ENCODE results near the gene EPX.

EPX gene

DNA sequence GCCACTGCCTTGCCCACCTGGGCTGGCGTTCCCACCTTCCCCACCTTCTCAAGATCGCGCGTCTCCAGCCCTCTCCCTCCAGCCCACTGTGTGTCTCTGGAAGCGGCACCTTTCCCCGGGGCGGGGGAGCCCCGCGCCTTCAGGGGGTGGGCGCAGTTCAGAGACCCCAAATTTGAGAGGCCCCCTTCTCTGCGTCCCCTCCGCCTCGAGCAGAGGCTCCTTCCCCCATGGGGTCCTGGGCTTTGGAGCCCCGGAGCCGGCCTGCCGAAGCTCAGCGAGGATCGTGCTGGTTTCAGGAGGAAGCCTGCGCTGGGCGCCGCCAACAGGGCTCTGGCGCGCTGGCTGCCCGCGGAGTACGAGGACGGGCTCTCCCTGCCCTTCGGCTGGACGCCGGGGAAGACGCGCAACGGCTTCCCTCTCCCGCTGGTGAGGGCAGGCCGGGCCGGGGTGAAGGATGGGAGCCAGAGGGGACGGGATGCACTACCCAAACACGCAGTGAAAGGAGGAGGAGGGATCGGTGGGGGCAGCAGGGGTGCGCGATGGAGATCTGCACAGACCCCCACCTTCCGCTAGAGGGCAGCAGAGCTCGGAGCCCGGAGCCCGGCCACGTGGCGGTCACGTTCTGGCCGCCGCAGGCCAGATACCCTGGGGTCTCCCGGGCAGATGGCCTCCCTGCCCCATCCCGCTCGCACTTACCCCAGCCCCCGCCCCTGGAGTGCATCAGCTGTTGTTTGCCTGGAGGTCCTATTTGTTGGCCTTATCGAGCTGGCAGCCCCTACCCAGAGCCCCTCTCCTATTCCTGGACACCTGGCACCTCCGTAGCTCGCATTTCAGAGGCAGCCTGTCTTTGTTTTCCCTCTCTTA, 57.0 kb downstream of the EPX start:
- Histone ChIP-seq H3K4me1 (peaks cover 15 to 24% (median 18%) of the 10 kb centered on the region in 10 experiments), H3K9me3 (replicated peaks in 1 of 11) (no peaks in the 10 kb centered on the region), H4K20me1 (no peaks in the 10 kb centered on the region), H3K4me3 (peak overlapping the region; percentile 49 to 66 (median 58)), H3K27ac (peak overlapping the region in 9 of 11 experiments; percentile 22 to 68 (median 60); a peak in 15 of 22 replicates), H3K36me3 (no peaks in the 10 kb centered on the region), H3K9ac (peak overlapping the region; percentile 20 to 81 (median 72); a peak in 20 of 22 replicates), H3K4me2 (peak overlapping the region; percentile 85 to 98 (median 92)), H3K27me3 (peaks cover 9 to 21% (median 16%) of the 10 kb centered on the region in 11 experiments; a peak in 20 of 22 replicates)
- TF ChIP-seq Cebpa-rat (IDR thresholded peaks at IDR 0.05): no peak

DNA sequence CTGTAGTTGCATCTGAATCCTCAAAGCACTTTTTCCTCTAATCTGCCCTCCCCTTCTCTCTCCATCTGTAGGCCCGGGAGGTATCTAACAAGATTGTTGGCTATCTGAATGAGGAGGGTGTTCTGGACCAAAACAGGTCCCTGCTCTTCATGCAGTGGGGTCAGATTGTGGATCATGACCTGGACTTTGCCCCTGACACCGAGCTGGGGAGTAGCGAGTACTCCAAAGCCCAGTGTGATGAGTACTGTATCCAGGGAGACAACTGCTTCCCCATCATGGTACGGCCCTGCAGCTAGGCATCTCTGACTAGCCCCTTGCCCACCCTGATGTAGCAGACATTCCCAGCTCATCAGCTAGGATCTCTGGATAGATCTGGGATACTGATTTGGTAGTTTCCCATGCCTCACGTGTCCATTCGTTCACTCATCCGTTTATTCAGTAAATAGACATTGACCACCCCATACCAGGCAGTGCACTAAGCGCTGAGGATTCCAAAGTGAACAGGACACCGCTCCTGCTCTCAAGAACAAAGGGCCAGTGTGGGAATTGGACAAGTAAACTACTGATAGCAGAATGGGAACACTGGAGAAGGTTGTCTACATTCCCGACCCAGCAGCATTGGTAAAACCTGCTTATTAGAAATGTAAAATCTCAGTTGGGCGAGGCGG, 58.0 kb downstream of the EPX start:
- no peaks in the 10 kb centered on the region for H3K36me3 ChIP-seq
- H3K4me3 ChIP-seq: no peak overlapping the region
- no peak overlapping the region for H3K4me2 ChIP-seq
- H4K20me1 ChIP-seq: no peaks in the 10 kb centered on the region
- no peak overlapping the region for H3K9ac ChIP-seq
- no peaks in the 10 kb centered on the region for H3K9me3 ChIP-seq (replicated peaks in 1 of 11)
- no peak for TF ChIP-seq Cebpa-rat (IDR thresholded peaks at IDR 0.05)
- peaks cover 9 to 21% (median 16%) of the 10 kb centered on the region in 11 experiments; a peak in 20 of 22 replicates for H3K27me3 ChIP-seq
- 0 out of 22 replicates have a peak overlapping the region, but pooled peaks of 1 of the 11 experiments have one; percentile 68 for H3K27ac ChIP-seq
- peaks cover 15 to 24% (median 18%) of the 10 kb centered on the region in 10 experiments for H3K4me1 ChIP-seq

DNA sequence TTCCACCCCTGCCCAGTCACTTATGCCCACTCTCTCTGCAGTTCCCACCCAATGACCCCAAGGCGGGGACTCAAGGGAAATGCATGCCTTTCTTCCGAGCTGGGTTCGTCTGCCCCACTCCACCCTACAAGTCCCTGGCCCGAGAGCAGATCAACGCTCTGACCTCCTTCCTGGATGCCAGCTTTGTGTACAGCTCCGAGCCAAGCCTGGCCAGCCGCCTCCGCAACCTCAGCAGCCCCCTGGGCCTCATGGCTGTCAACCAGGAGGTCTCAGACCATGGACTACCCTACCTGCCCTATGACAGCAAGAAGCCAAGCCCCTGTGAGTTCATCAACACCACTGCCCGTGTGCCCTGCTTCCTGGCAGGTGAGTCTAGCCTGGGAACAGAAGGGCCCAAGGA, 59.6 kb downstream of the EPX start:
- Histone ChIP-seq H3K36me3 (no peaks in the 10 kb centered on the region), H3K4me2 (no peak overlapping the region), H3K27me3 (peaks cover 9 to 21% (median 16%) of the 10 kb centered on the region in 11 experiments; a peak in 20 of 22 replicates), H4K20me1 (no peaks in the 10 kb centered on the region), H3K9me3 (replicated peaks in 1 of 11) (no peaks in the 10 kb centered on the region), H3K4me1 (peaks cover 15 to 24% (median 18%) of the 10 kb centered on the region in 10 experiments), H3K4me3 (no peak overlapping the region), H3K27ac (no peak overlapping the region), H3K9ac (no peak overlapping the region)
- no peak for TF ChIP-seq Cebpa-rat (IDR thresholded peaks at IDR 0.05)

DNA sequence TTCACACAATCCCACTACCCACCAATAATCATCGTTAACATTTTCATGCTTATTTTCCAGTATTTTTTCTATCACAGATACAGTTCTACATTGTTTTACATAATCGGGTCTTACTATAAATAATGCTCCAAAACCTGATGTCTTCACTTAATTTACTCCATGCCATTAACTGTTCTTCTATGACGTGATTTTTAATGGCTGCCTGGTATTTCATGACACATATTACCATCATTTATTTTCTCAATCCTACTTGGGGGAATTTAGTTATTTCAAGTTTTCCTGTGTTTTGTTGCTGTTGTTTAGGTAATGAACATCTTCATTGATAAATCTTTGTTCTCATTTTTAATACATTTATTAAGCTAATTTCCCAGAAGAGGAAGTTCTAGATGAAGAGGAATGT, 60.6 kb downstream of the EPX start:
- Histone ChIP-seq H3K9ac (no peak overlapping the region), H3K27ac (no peak overlapping the region), H3K4me1 (peaks cover 8 to 16% (median 10%) of the 10 kb centered on the region in 10 experiments), H3K9me3 (replicated peaks in 1 of 11) (no peaks in the 10 kb centered on the region), H3K4me2 (no peak overlapping the region), H3K27me3 (peaks cover 9 to 19% (median 15%) of the 10 kb centered on the region in 11 experiments; a peak in 20 of 22 replicates), H3K4me3 (no peak overlapping the region), H4K20me1 (no peaks in the 10 kb centered on the region), H3K36me3 (no peaks in the 10 kb centered on the region)
- no peak for TF ChIP-seq Cebpa-rat (IDR thresholded peaks at IDR 0.05)
